Left lung (tissue), 10 donors: ENCODE results near the gene GPC6. TPM values are rescaled to one million over a fixed set of nuclear protein-coding genes. Genes with fewer than 3 reads are reported as not detected.

Experiments used
- ATAC-seq: fragments of 200-7000 bp; cut with Tn5 transposase; one replicate; pipeline ENCODE4 v1.9.1; 2020; ENCODE audit warnings: moderate library complexity
- DNase-seq, 4 donors: peaks; one replicate each; pipeline ENCODE4 v3.0.0-alpha.2; 2013 to 2020
- H3K27ac ChIP-seq, 2 donors: fragments of 200-600 bp; sonication (generic) in 1 of 2; one replicate each; pipeline versions ENCODE4 v1.5.0 to v1.8.0; 2020 to 2021
- H3K27me3 ChIP-seq, 2 donors: fragments of 200-600 bp; sonication (generic) in 1 of 2; one replicate each; pipeline versions ENCODE4 v1.5.0 to v1.8.0; 2020 to 2021
- H3K36me3 ChIP-seq, 2 donors: fragments of 200-600 bp; sonication (generic) in 1 of 2; one replicate each; pipeline versions ENCODE4 v1.5.0 to v1.8.0; 2020 to 2021
- H3K4me1 ChIP-seq, 2 donors: fragments of 200-600 bp; one replicate each; pipeline ENCODE4 v1.8.0; 2021
- H3K4me3 ChIP-seq, 2 donors: fragments of 200-600 bp; sonication (generic) in 1 of 2; one replicate each; pipeline versions ENCODE4 v1.5.0 to v1.8.0; 2020 to 2021; ENCODE audit warnings: mild to moderate bottlenecking in 1 of 2
- H3K9me3 ChIP-seq, 2 donors: fragments of 200-600 bp; sonication (generic) in 1 of 2; one replicate each; pipeline versions ENCODE4 v1.5.0 to v1.8.0; 2020 to 2021
- intact Hi-C, 2 donors: fragments of 100-400 bp; cut with DNase I; formaldehyde crosslinking; loops; one replicate each; pipeline versions ENCODE4 v1.11.2 to v1.14.2; 2022
- polyA plus RNA-seq, 6 donors: library from polyadenylated mRNA; unstranded; fragments of 120-200 nt; gene quantifications; one replicate each; pipeline ENCODE4 v1.2.1, GENCODE V29; 2013; ENCODE audit not compliant: insufficient read length in 6 of 6
- total RNA-seq, 2 donors: library from RNA; stranded (reverse); fragmentation: NEBNext Ultra II Directional; extraction: Animal tissue kit (Norgen Biotek cat#: 25700); gene quantifications; one replicate each; pipeline ENCODE4 v1.2.1, GENCODE V29; 2021
- TF ChIP-seq, protein P1 (sequence below), 2 donors: fragments of 200-600 bp; sonication (generic) in 1 of 2; IDR thresholded peaks; one replicate each; pipeline versions ENCODE4 v1.5.0 to v1.8.0; 2021; ENCODE audit warnings: antibody characterized with exemption in 2 of 2
- donor health status: DM: no; HTN: yes; CAD: no.
- donor health status: DM: no; HTN: no; CAD: no.

GPC6 gene
- total and polyA plus RNA-seq, 8 donors, result 9.6 to 25.8 (median 21.1) TPM

DNA sequence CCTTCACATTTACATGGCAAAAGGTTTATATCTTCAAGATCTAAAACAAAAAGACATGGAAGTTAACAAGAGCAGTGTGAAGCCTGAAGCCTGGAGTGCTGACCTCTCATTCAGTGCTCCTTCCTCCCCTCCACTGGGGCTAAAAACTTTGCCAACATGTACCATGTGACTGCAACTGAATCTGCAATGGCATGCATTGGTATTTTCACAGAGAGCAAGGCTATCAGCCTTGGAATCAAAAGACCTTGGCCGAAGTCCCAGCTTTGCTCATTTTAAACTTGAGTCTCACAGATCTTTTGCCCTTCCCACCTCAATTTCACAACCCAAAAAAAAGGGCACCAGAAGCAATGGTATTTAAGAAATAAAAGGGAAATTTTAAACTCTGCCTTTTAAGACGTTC lies 927.8 kb downstream of the GPC6 start:
- Histone ChIP-seq H3K27ac (no peak overlapping the region), H3K36me3 (no peaks in the 10 kb centered on the region), H3K4me3 (no peak overlapping the region), H3K27me3 (no peaks in the 10 kb centered on the region), H3K9me3 (no peaks in the 10 kb centered on the region), H3K4me1 (no peaks in the 10 kb centered on the region)
- DNase-seq (peak in 1 of 4 donors; percentile 35), ATAC-seq (peak; percentile 67)
- TF ChIP-seq, protein P1, sequence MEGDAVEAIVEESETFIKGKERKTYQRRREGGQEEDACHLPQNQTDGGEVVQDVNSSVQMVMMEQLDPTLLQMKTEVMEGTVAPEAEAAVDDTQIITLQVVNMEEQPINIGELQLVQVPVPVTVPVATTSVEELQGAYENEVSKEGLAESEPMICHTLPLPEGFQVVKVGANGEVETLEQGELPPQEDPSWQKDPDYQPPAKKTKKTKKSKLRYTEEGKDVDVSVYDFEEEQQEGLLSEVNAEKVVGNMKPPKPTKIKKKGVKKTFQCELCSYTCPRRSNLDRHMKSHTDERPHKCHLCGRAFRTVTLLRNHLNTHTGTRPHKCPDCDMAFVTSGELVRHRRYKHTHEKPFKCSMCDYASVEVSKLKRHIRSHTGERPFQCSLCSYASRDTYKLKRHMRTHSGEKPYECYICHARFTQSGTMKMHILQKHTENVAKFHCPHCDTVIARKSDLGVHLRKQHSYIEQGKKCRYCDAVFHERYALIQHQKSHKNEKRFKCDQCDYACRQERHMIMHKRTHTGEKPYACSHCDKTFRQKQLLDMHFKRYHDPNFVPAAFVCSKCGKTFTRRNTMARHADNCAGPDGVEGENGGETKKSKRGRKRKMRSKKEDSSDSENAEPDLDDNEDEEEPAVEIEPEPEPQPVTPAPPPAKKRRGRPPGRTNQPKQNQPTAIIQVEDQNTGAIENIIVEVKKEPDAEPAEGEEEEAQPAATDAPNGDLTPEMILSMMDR (IDR thresholded peaks at IDR 0.05), result no peak
- intact Hi-C loops, result no loop called here

DNA sequence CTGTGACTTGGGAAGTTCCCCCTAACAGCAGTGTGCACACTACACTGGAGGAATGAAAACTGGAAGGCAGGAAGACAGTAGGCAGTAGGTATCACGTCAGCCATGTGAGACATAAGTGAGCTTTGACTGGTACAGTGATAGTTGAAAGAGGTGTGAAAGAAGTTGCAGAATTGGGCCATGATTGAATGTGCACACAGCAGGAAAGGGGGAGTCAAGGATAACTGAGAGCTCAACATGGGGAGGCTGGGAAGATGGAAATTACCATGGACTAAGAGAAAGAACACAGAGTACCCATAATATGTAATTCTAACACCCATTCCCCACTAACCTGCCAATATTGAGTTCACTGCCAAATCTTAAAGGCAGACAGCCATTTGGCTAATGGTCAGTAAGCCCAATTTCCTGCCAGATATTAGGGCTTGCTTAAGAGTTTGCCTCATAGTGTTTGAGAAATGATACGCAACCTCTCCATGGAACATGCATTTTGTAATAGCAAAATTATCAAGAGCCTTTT lies 931.2 kb downstream of the GPC6 start:
- ATAC-seq (peak; percentile 18), DNase-seq (peak in 1 of 4 donors; percentile 46)
- intact Hi-C loops, result no loop called here
- no peaks in the 10 kb centered on the region for H3K36me3 ChIP-seq
- H3K4me3 ChIP-seq, result no peak overlapping the region
- TF ChIP-seq, protein P1 (IDR thresholded peaks at IDR 0.05), result no peak
- no peaks in the 10 kb centered on the region for H3K27me3 ChIP-seq
- H3K9me3 ChIP-seq, result no peaks in the 10 kb centered on the region
- H3K4me1 ChIP-seq, result no peaks in the 10 kb centered on the region
- no peak overlapping the region for H3K27ac ChIP-seq

DNA sequence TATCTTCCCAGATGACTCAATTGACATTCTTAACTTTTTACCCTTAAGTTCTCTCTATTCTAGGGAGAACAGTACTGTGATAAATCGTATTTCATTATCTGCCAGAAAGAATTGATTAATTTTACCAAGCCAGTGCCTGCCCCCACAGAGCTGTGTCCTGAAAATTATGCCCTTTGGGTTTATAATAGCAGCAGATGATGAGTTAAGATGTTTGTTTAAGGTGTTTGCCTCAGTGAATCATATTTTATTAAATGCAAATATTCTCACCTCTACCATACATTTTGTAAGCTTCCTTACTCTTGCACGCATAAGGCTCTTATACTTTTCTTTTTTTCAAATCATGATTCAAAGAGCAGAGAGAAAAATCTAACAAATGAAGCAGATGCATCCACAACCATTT lies 934.3 kb downstream of the GPC6 start:
- no peak overlapping the region for H3K4me3 ChIP-seq
- TF ChIP-seq, protein P1 (IDR thresholded peaks at IDR 0.05), result no peak
- no peaks in the 10 kb centered on the region for H3K27me3 ChIP-seq
- H3K4me1 ChIP-seq, result no peaks in the 10 kb centered on the region
- no peak overlapping the region for H3K27ac ChIP-seq
- intact Hi-C loops, result no loop called here
- H3K36me3 ChIP-seq, result no peaks in the 10 kb centered on the region
- no peak for DNase-seq
- no peak for ATAC-seq
- no peaks in the 10 kb centered on the region for H3K9me3 ChIP-seq

DNA sequence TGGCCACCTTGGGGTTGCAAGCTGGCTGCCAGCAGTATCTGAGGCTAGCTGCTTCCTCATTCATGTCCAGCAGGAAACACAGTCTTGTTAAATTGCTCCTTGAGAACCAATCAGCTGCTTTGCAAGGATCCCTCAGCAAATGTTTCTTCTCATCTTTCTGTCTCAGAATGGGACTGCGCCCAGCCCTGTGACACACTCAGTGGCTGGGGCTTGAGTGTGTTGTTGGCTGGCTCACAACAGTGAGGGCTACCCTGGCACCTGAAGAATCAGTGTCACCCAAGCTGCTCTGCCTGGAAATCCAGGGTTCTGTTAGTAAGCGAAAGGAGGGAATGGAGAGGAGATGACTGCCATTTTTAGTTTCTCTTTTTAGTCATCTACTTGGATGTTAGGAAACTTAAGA lies 935.7 kb downstream of the GPC6 start:
- no peak overlapping the region for H3K4me3 ChIP-seq
- intact Hi-C loops, result no loop called here
- peak in 1 of 4 donors; percentile 52 for DNase-seq
- no peak for ATAC-seq
- no peaks in the 10 kb centered on the region for H3K9me3 ChIP-seq
- H3K36me3 ChIP-seq, result no peaks in the 10 kb centered on the region
- no peaks in the 10 kb centered on the region for H3K4me1 ChIP-seq
- no peak overlapping the region for H3K27ac ChIP-seq
- no peaks in the 10 kb centered on the region for H3K27me3 ChIP-seq
- TF ChIP-seq, protein P1 (IDR thresholded peaks at IDR 0.05), result no peak

DNA sequence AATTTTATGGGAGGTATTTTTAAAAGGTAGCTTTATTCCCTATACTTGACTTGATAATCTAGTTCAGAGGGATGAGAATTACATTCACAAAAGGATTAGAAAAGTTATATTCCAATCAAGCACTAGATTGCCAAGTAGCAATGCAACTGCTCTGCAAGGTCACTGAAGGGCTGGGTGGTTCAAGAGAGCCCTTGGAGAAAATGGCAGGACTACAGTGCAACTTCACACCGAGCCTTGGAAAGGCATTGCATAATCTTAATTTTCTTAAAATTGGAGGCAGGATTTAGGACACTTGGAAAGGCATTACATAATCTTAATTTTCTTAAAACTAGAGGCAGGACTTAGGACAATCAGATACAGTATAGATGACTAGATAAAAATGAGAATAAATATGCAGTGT lies 936.9 kb downstream of the GPC6 start:
- intact Hi-C loops, result no loop called here
- Histone ChIP-seq H3K27ac (no peak overlapping the region), H3K9me3 (no peaks in the 10 kb centered on the region), H3K36me3 (no peaks in the 10 kb centered on the region), H3K4me1 (no peaks in the 10 kb centered on the region), H3K4me3 (no peak overlapping the region), H3K27me3 (no peaks in the 10 kb centered on the region)
- no peak for DNase-seq
- TF ChIP-seq, protein P1 (IDR thresholded peaks at IDR 0.05), result no peak
- ATAC-seq, result no peak
